Astrocyte (in vitro differentiated cells and primary cell): ENCODE measurements around the gene SLC25A3. TPM values are rescaled to one million over a fixed set of nuclear protein-coding genes. Genes with fewer than 3 reads are reported as not detected.

ENCODE experiments used
- DNase-seq: peaks from one replicate; pipeline ENCODE4 v3.0.0-alpha.2; 2010; ENCODE audit warnings: low read depth
- FAIRE-seq: peaks from 2 replicates; lab custom pipeline; 2011; peaks lifted over from hg19 to GRCh38; lab: Jason Lieb, UNC
- H2AFZ ChIP-seq: 2 replicates; pipeline ENCODE4 v1.6.0; 2012; ENCODE audit warnings: low read depth, low read length, inconsistent platforms
- H3K27ac ChIP-seq: 2 replicates; pipeline ENCODE4 v1.5.1; 2011; ENCODE audit warnings: low read depth, low read length, inconsistent platforms
- H3K27me3 ChIP-seq: 2 replicates; pipeline ENCODE4 v1.6.0; 2011; ENCODE audit warnings: low read length, inconsistent platforms; ENCODE audit not compliant: insufficient read depth
- H3K36me3 ChIP-seq: 2 replicates; pipeline ENCODE4 v1.5.1; 2011; ENCODE audit warnings: low read length, inconsistent platforms; ENCODE audit not compliant: insufficient read depth
- H3K4me1 ChIP-seq: 2 replicates; pipeline ENCODE4 v1.5.1; 2011; ENCODE audit warnings: low read length, inconsistent platforms; ENCODE audit not compliant: insufficient read depth
- H3K4me2 ChIP-seq: 2 replicates; pipeline ENCODE4 v1.6.0; 2012; ENCODE audit warnings: low read length, inconsistent platforms
- H3K4me3 ChIP-seq: 2 replicates; pipeline ENCODE4 v1.5.1; 2011; ENCODE audit warnings: low read depth, mild to moderate bottlenecking, low read length, inconsistent platforms; ENCODE audit not compliant: insufficient read depth
- H3K79me2 ChIP-seq: 2 replicates; pipeline ENCODE4 v1.6.0; 2012; ENCODE audit warnings: mild to moderate bottlenecking, low read length, inconsistent platforms; ENCODE audit not compliant: insufficient read depth
- H3K9ac ChIP-seq: 2 replicates; pipeline ENCODE4 v1.6.0; 2012; ENCODE audit warnings: mild to moderate bottlenecking, low read length, inconsistent platforms
- H3K9me3 ChIP-seq: 2 replicates; pipeline ENCODE4 v1.5.1; 2012; ENCODE audit warnings: low read depth, mild to moderate bottlenecking, low read length, inconsistent platforms; ENCODE audit not compliant: insufficient read depth
- H4K20me1 ChIP-seq: 2 replicates; pipeline ENCODE4 v1.6.0; 2012; ENCODE audit warnings: low read length, inconsistent platforms; ENCODE audit not compliant: insufficient read depth
- H3K27ac Mint-ChIP-seq: one replicate; pipeline ENCODE4 v1.8.0; 2021; ENCODE audit warnings: mild to moderate bottlenecking, mixed read lengths; ENCODE audit not compliant: unreplicated experiment
- H3K27me3 Mint-ChIP-seq: one replicate; pipeline ENCODE4 v1.8.0; 2021; ENCODE audit warnings: low read depth, mixed read lengths; ENCODE audit not compliant: unreplicated experiment
- H3K36me3 Mint-ChIP-seq: one replicate; pipeline ENCODE4 v1.8.0; 2021; ENCODE audit warnings: low read depth, mixed read lengths; ENCODE audit not compliant: unreplicated experiment
- H3K4me1 Mint-ChIP-seq: one replicate; pipeline ENCODE4 v1.8.0; 2021; ENCODE audit warnings: low read depth, mixed read lengths; ENCODE audit not compliant: unreplicated experiment
- H3K4me3 Mint-ChIP-seq: one replicate; pipeline ENCODE4 v1.8.0; 2021; ENCODE audit warnings: mild to moderate bottlenecking, moderate library complexity, mixed read lengths; ENCODE audit not compliant: unreplicated experiment
- H3K9me3 Mint-ChIP-seq: one replicate; pipeline ENCODE4 v1.8.0; 2021; ENCODE audit warnings: mild to moderate bottlenecking, mixed read lengths; ENCODE audit not compliant: unreplicated experiment
- CTCF ChIP-seq: IDR thresholded peaks from 2 replicates; pipeline ENCODE4 v1.5.1; 2011; ENCODE audit warnings: low read depth, mild to moderate bottlenecking, inconsistent platforms, low read length, moderate library complexity; ENCODE audit not compliant: insufficient read depth
- EZH2 ChIP-seq: IDR thresholded peaks from 2 replicates; pipeline ENCODE4 v1.6.1; 2012; ENCODE audit warnings: mild to moderate bottlenecking, low read length, inconsistent platforms; ENCODE audit not compliant: insufficient read depth
- total RNA-seq: library from RNA; stranded (reverse); gene quantifications from 2 replicates; pipeline ENCODE4 v1.2.1, GENCODE V29; 2021

SLC25A3 gene
- total RNA-seq, 1 donor from 2014 or later: 660 TPM

- Histone ChIP-seq H3K9ac (no peak overlapping the region), H4K20me1 (peaks cover 4% of the 10 kb centered on the region), H3K79me2 (no peaks in the 10 kb centered on the region), H3K4me3 (no peak overlapping the region), H3K4me2 (no peak overlapping the region), H3K36me3 (peaks cover 1% of the 10 kb centered on the region), H3K9me3 (no peaks in the 10 kb centered on the region), H2AFZ (no peak overlapping the region), H3K4me1 (no peaks in the 10 kb centered on the region), H3K27ac (no peak overlapping the region), H3K27me3 (no peaks in the 10 kb centered on the region)
- no peak overlapping the region for H3K4me3 Mint-ChIP-seq
- FAIRE-seq (peak; percentile 55), DNase-seq (no peak)
- no peaks in the 10 kb centered on the region for H3K27me3 Mint-ChIP-seq
- H3K9me3 Mint-ChIP-seq: no peaks in the 10 kb centered on the region
- no peak for TF ChIP-seq CTCF
- no peak for TF ChIP-seq EZH2
- H3K4me1 Mint-ChIP-seq: no peaks in the 10 kb centered on the region
- peaks cover 7% of the 10 kb centered on the region for H3K36me3 Mint-ChIP-seq
- no peak overlapping the region for H3K27ac Mint-ChIP-seq
These were observed 25.5 kb downstream of the SLC25A3 start for GRCh38 chr12:98618952-98619351.

- DNase-seq (peak; percentile 85), FAIRE-seq (no peak)
- no peak for TF ChIP-seq CTCF
- no peak for TF ChIP-seq EZH2
- no peaks in the 10 kb centered on the region for H3K27me3 Mint-ChIP-seq
- Histone ChIP-seq H3K4me1 (peaks cover 8% of the 10 kb centered on the region), H3K4me2 (peak overlapping the region; percentile 57), H3K36me3 (peaks cover 10% of the 10 kb centered on the region), H3K79me2 (peaks cover 78% of the 10 kb centered on the region), H3K9me3 (no peaks in the 10 kb centered on the region), H4K20me1 (peaks cover 49% of the 10 kb centered on the region), H3K27me3 (no peaks in the 10 kb centered on the region), H2AFZ (no peak overlapping the region), H3K27ac (peak overlapping the region; percentile 21), H3K4me3 (no peak overlapping the region), H3K9ac (no peak overlapping the region)
- peaks cover 13% of the 10 kb centered on the region for H3K4me1 Mint-ChIP-seq
- no peak overlapping the region for H3K4me3 Mint-ChIP-seq
- no peak overlapping the region for H3K27ac Mint-ChIP-seq
- H3K36me3 Mint-ChIP-seq: peaks cover 7% of the 10 kb centered on the region
- no peaks in the 10 kb centered on the region for H3K9me3 Mint-ChIP-seq
These were observed 42.3 kb downstream of the SLC25A3 start for GRCh38 chr12:98635657-98636323.

- Mint-ChIP-seq H3K27ac (no peak overlapping the region), H3K4me3 (no peak overlapping the region), H3K9me3 (no peaks in the 10 kb centered on the region), H3K27me3 (no peaks in the 10 kb centered on the region), H3K4me1 (peaks cover 16% of the 10 kb centered on the region), H3K36me3 (peaks cover 7% of the 10 kb centered on the region)
- DNase-seq: no peak
- H3K4me2 ChIP-seq: no peak overlapping the region
- no peaks in the 10 kb centered on the region for H3K9me3 ChIP-seq
- H3K27me3 ChIP-seq: no peaks in the 10 kb centered on the region
- TF ChIP-seq EZH2 (no peak), CTCF (no peak)
- peak; percentile 52 for FAIRE-seq
- no peak overlapping the region for H3K9ac ChIP-seq
- no peak overlapping the region for H3K27ac ChIP-seq
- H2AFZ ChIP-seq: no peak overlapping the region
- peaks cover 10% of the 10 kb centered on the region for H3K36me3 ChIP-seq
- H3K4me3 ChIP-seq: no peak overlapping the region
- peaks cover 8% of the 10 kb centered on the region for H3K4me1 ChIP-seq
- H3K79me2 ChIP-seq: peaks cover 89% of the 10 kb centered on the region
- H4K20me1 ChIP-seq: peaks cover 61% of the 10 kb centered on the region
These were observed 43.6 kb downstream of the SLC25A3 start for GRCh38 chr12:98637068-98637467.
